ENCODE results near the gene RBMS1. TPM values are rescaled to one million over a fixed set of nuclear protein-coding genes. Genes with fewer than 3 reads are reported as not detected.

RBMS1 gene
- total RNA-seq, 1 donor from 2014 or later, result 148 TPM

- DNase-seq (ENCODE audit: low read depth) (peak; percentile 90), FAIRE-seq (peak; percentile 90)
- Histone ChIP-seq H3K36me3 (ENCODE audit: insufficient read depth, low read length) (peaks cover 29% of the 10 kb centered on the region), H2AFZ (ENCODE audit: low read depth, low read length) (no peak overlapping the region), H3K4me3 (ENCODE audit: insufficient read depth, low read depth, low read length) (no peak overlapping the region), H3K27ac (ENCODE audit: low read depth, low read length) (peak overlapping the region; percentile 85), H3K9ac (ENCODE audit: low read length) (peak overlapping the region; percentile 0), H3K4me2 (ENCODE audit: low read length) (peak overlapping the region; percentile 48), H3K27me3 (ENCODE audit: insufficient read depth, low read length) (no peaks in the 10 kb centered on the region), H3K79me2 (ENCODE audit: insufficient read depth, low read length) (peaks cover 8% of the 10 kb centered on the region), H3K9me3 (ENCODE audit: insufficient read depth, low read depth, low read length) (no peaks in the 10 kb centered on the region), H4K20me1 (ENCODE audit: insufficient read depth, low read length) (no peaks in the 10 kb centered on the region), H3K4me1 (ENCODE audit: insufficient read depth, low read length) (peaks cover 34% of the 10 kb centered on the region)
- H3K4me1 Mint-ChIP-seq (ENCODE audit: low read depth, unreplicated experiment), result peaks cover 85% of the 10 kb centered on the region
- peaks cover 48% of the 10 kb centered on the region for H3K36me3 Mint-ChIP-seq (ENCODE audit: low read depth, unreplicated experiment)
- H3K27me3 Mint-ChIP-seq (ENCODE audit: low read depth, unreplicated experiment), result no peaks in the 10 kb centered on the region
- no peak overlapping the region for H3K4me3 Mint-ChIP-seq (ENCODE audit: unreplicated experiment)
- H3K27ac Mint-ChIP-seq (ENCODE audit: unreplicated experiment), result peak overlapping the region; percentile 87
- H3K9me3 Mint-ChIP-seq (ENCODE audit: unreplicated experiment), result no peaks in the 10 kb centered on the region
- TF ChIP-seq CTCF (IDR thresholded peaks at IDR 0.05; ENCODE audit: insufficient read depth, low read depth, low read length), result no peak
- TF ChIP-seq EZH2 (IDR thresholded peaks at IDR 0.05; ENCODE audit: insufficient read depth, low read length), result no peak
Measured at GRCh38 chr2:160294339-160294803, 199.2 kb downstream of the RBMS1 start.

GRCh38 chr2:160293391-160294091 lies 200.1 kb downstream of the RBMS1 start:
- no peaks in the 10 kb centered on the region for H3K9me3 Mint-ChIP-seq (ENCODE audit: unreplicated experiment)
- H3K4me1 ChIP-seq (ENCODE audit: insufficient read depth, low read length), result peaks cover 26% of the 10 kb centered on the region
- FAIRE-seq, result peak; percentile 95
- H3K27me3 Mint-ChIP-seq (ENCODE audit: low read depth, unreplicated experiment), result no peaks in the 10 kb centered on the region
- no peak for TF ChIP-seq CTCF (IDR thresholded peaks at IDR 0.05; ENCODE audit: insufficient read depth, low read depth, low read length)
- no peak for TF ChIP-seq EZH2 (IDR thresholded peaks at IDR 0.05; ENCODE audit: insufficient read depth, low read length)
- H3K27ac ChIP-seq (ENCODE audit: low read depth, low read length), result peak overlapping the region; percentile 85
- H2AFZ ChIP-seq (ENCODE audit: low read depth, low read length), result no peak overlapping the region
- peaks cover 33% of the 10 kb centered on the region for H3K36me3 ChIP-seq (ENCODE audit: insufficient read depth, low read length)
- H3K4me2 ChIP-seq (ENCODE audit: low read length), result peak overlapping the region; percentile 34
- peak overlapping the region; percentile 6 for H3K4me3 Mint-ChIP-seq (ENCODE audit: unreplicated experiment)
- no peaks in the 10 kb centered on the region for H4K20me1 ChIP-seq (ENCODE audit: insufficient read depth, low read length)
- no peaks in the 10 kb centered on the region for H3K27me3 ChIP-seq (ENCODE audit: insufficient read depth, low read length)
- no peaks in the 10 kb centered on the region for H3K9me3 ChIP-seq (ENCODE audit: insufficient read depth, low read depth, low read length)
- H3K4me3 ChIP-seq (ENCODE audit: insufficient read depth, low read depth, low read length), result no peak overlapping the region
- H3K9ac ChIP-seq (ENCODE audit: low read length), result peak overlapping the region; percentile 8
- peak overlapping the region; percentile 87 for H3K27ac Mint-ChIP-seq (ENCODE audit: unreplicated experiment)
- peaks cover 43% of the 10 kb centered on the region for H3K36me3 Mint-ChIP-seq (ENCODE audit: low read depth, unreplicated experiment)
- peaks cover 8% of the 10 kb centered on the region for H3K79me2 ChIP-seq (ENCODE audit: insufficient read depth, low read length)
- H3K4me1 Mint-ChIP-seq (ENCODE audit: low read depth, unreplicated experiment), result peaks cover 81% of the 10 kb centered on the region
- peak; percentile 92 for DNase-seq (ENCODE audit: low read depth)

DNA sequence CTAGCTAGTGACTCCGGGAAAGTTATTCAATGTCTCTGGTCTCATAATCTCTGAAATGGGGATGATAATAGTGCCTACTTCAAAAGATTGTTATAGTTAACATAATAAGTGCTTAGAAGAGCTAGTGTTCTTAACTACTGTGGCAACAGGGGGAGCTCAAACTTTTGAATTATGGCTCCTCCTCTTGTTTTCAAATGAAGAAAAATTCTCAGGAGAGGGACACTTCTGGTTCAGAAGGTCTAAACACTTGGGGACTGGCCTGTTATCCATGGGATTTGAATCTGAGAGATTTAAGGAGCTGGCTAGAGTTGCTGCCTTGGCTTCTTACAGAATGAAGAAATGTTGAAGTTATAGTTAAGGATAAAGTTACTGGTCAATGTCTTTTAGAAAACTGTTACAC lies 201.4 kb downstream of the RBMS1 start:
- Mint-ChIP-seq H3K4me3 (ENCODE audit: unreplicated experiment) (no peak overlapping the region), H3K9me3 (ENCODE audit: unreplicated experiment) (no peaks in the 10 kb centered on the region), H3K27me3 (ENCODE audit: low read depth, unreplicated experiment) (no peaks in the 10 kb centered on the region), H3K36me3 (ENCODE audit: low read depth, unreplicated experiment) (peaks cover 36% of the 10 kb centered on the region), H3K4me1 (ENCODE audit: low read depth, unreplicated experiment) (peaks cover 76% of the 10 kb centered on the region), H3K27ac (ENCODE audit: unreplicated experiment) (peak overlapping the region; percentile 87)
- no peak overlapping the region for H3K9ac ChIP-seq (ENCODE audit: low read length)
- H3K27ac ChIP-seq (ENCODE audit: low read depth, low read length), result no peak overlapping the region
- H3K36me3 ChIP-seq (ENCODE audit: insufficient read depth, low read length), result peaks cover 25% of the 10 kb centered on the region
- FAIRE-seq, result no peak
- no peak overlapping the region for H2AFZ ChIP-seq (ENCODE audit: low read depth, low read length)
- H3K4me3 ChIP-seq (ENCODE audit: insufficient read depth, low read depth, low read length), result no peak overlapping the region
- TF ChIP-seq EZH2 (IDR thresholded peaks at IDR 0.05; ENCODE audit: insufficient read depth, low read length) (no peak), CTCF (IDR thresholded peaks at IDR 0.05; ENCODE audit: insufficient read depth, low read depth, low read length) (no peak)
- no peak overlapping the region for H3K4me2 ChIP-seq (ENCODE audit: low read length)
- peaks cover 30% of the 10 kb centered on the region for H3K4me1 ChIP-seq (ENCODE audit: insufficient read depth, low read length)
- H3K9me3 ChIP-seq (ENCODE audit: insufficient read depth, low read depth, low read length), result no peaks in the 10 kb centered on the region
- no peaks in the 10 kb centered on the region for H4K20me1 ChIP-seq (ENCODE audit: insufficient read depth, low read length)
- H3K27me3 ChIP-seq (ENCODE audit: insufficient read depth, low read length), result no peaks in the 10 kb centered on the region
- no peak for DNase-seq (ENCODE audit: low read depth)
- H3K79me2 ChIP-seq (ENCODE audit: insufficient read depth, low read length), result peaks cover 5% of the 10 kb centered on the region
